HAP-1 (cell line): ENCODE results near the gene AGPAT3.

Experiments used
- DNase-seq, 2 experiments: peaks; one replicate each; pipeline ENCODE4 v3.0.0-alpha.2; 2016 to 2020; ENCODE audit warnings: low spot score in 2 of 2
- H3K27me3 ChIP-seq: fragments of 250-450 bp; sonication (Bioruptor Pico); 2 replicates; pipeline ENCODE4 v1.5.1; 2020; ENCODE audit warnings: low read depth, mild to moderate bottlenecking, moderate library complexity
- H3K36me3 ChIP-seq: fragments of 250-450 bp; sonication (Bioruptor Pico); replicated peaks from 2 replicates; pipeline ENCODE4 v1.5.1; 2020; ENCODE audit warnings: mild to moderate bottlenecking
- H3K4me1 ChIP-seq: fragments of 250-450 bp; sonication (Bioruptor Pico); 2 replicates; pipeline ENCODE4 v1.5.1; 2020; ENCODE audit warnings: mild to moderate bottlenecking
- H3K4me3 ChIP-seq: fragments of 250-450 bp; sonication (Bioruptor Pico); 2 replicates; pipeline ENCODE4 v1.5.1; 2020; ENCODE audit warnings: mild to moderate bottlenecking, moderate library complexity
- H3K9me3 ChIP-seq: fragments of 250-450 bp; sonication (Bioruptor Pico); 2 replicates; pipeline ENCODE4 v1.5.1; 2020; ENCODE audit warnings: mild to moderate bottlenecking, moderate library complexity
- in situ Hi-C: fragments of 300-500 bp; cut with MboI; formaldehyde crosslinking; loops from 3 replicates; pipeline ENCODE4 v1.14.3; 2020; ENCODE audit warnings: low sequenced_read_pairs, inconsistent platforms, mixed read lengths

The AGPAT3 gene

GRCh38 chr21:43948740-43949498 lies 83.9 kb downstream of the AGPAT3 start:
- no peak for DNase-seq
- Histone ChIP-seq H3K27me3 (no peaks in the 10 kb centered on the region), H3K4me1 (no peaks in the 10 kb centered on the region), H3K4me3 (no peak overlapping the region), H3K9me3 (no peaks in the 10 kb centered on the region), H3K36me3 (no peaks in the 10 kb centered on the region)
- in situ Hi-C loops: loop anchor here (10.0 kb wide), 1 partner anchor 124 kb away; no protein-coding TSS in a partner anchor

GRCh38 chr21:43949499-43950208 lies 84.6 kb downstream of the AGPAT3 start:
- H3K4me1 ChIP-seq: no peaks in the 10 kb centered on the region
- no peak for DNase-seq
- H3K27me3 ChIP-seq: no peaks in the 10 kb centered on the region
- H3K36me3 ChIP-seq: no peaks in the 10 kb centered on the region
- in situ Hi-C loops: loop anchor here (10.0 kb wide), 1 partner anchor 125 kb away; no protein-coding TSS in a partner anchor
- no peaks in the 10 kb centered on the region for H3K9me3 ChIP-seq
- H3K4me3 ChIP-seq: no peak overlapping the region

- in situ Hi-C loops: no loop called here
- Histone ChIP-seq H3K9me3 (no peaks in the 10 kb centered on the region), H3K4me3 (no peak overlapping the region), H3K27me3 (no peaks in the 10 kb centered on the region), H3K36me3 (no peaks in the 10 kb centered on the region), H3K4me1 (no peaks in the 10 kb centered on the region)
- no peak for DNase-seq
Measured at GRCh38 chr21:43950481-43950880, 85.5 kb downstream of the AGPAT3 start.

- Histone ChIP-seq H3K9me3 (no peaks in the 10 kb centered on the region), H3K4me1 (no peaks in the 10 kb centered on the region), H3K36me3 (no peaks in the 10 kb centered on the region), H3K27me3 (no peaks in the 10 kb centered on the region), H3K4me3 (no peak overlapping the region)
- no peak for DNase-seq
- in situ Hi-C loops: no loop called here
Measured at GRCh38 chr21:43950936-43951335, 85.9 kb downstream of the AGPAT3 start.

- Histone ChIP-seq H3K9me3 (no peaks in the 10 kb centered on the region), H3K36me3 (no peaks in the 10 kb centered on the region), H3K27me3 (no peaks in the 10 kb centered on the region), H3K4me1 (no peaks in the 10 kb centered on the region), H3K4me3 (no peak overlapping the region)
- in situ Hi-C loops: no loop called here
- DNase-seq: no peak
Measured at GRCh38 chr21:43951911-43952703, 87.1 kb downstream of the AGPAT3 start.

- in situ Hi-C loops: no loop called here
- DNase-seq: no peak
- H3K36me3 ChIP-seq: no peaks in the 10 kb centered on the region
- no peaks in the 10 kb centered on the region for H3K9me3 ChIP-seq
- H3K4me3 ChIP-seq: no peak overlapping the region
- no peaks in the 10 kb centered on the region for H3K4me1 ChIP-seq
- no peaks in the 10 kb centered on the region for H3K27me3 ChIP-seq
Measured at GRCh38 chr21:43953021-43953420, 88.0 kb downstream of the AGPAT3 start.

GRCh38 chr21:43954042-43954441 lies 89.0 kb downstream of the AGPAT3 start:
- no peaks in the 10 kb centered on the region for H3K36me3 ChIP-seq
- no peaks in the 10 kb centered on the region for H3K9me3 ChIP-seq
- no peak overlapping the region for H3K4me3 ChIP-seq
- no peaks in the 10 kb centered on the region for H3K27me3 ChIP-seq
- no peaks in the 10 kb centered on the region for H3K4me1 ChIP-seq
- DNase-seq: no peak
- in situ Hi-C loops: no loop called here

- in situ Hi-C loops: no loop called here
- no peaks in the 10 kb centered on the region for H3K9me3 ChIP-seq
- no peaks in the 10 kb centered on the region for H3K36me3 ChIP-seq
- no peaks in the 10 kb centered on the region for H3K27me3 ChIP-seq
- H3K4me3 ChIP-seq: no peak overlapping the region
- no peaks in the 10 kb centered on the region for H3K4me1 ChIP-seq
- no peak for DNase-seq
Measured at GRCh38 chr21:43954896-43955295, 89.9 kb downstream of the AGPAT3 start.

GRCh38 chr21:43956019-43956669 lies 91.1 kb downstream of the AGPAT3 start:
- Histone ChIP-seq H3K9me3 (no peaks in the 10 kb centered on the region), H3K4me1 (no peaks in the 10 kb centered on the region), H3K36me3 (peaks cover 6% of the 10 kb centered on the region; the same call in 1 of the 2 replicates), H3K27me3 (no peaks in the 10 kb centered on the region), H3K4me3 (no peak overlapping the region)
- in situ Hi-C loops: no loop called here
- DNase-seq: no peak

GRCh38 chr21:43956670-43957035 lies 91.6 kb downstream of the AGPAT3 start:
- Histone ChIP-seq H3K36me3 (peaks cover 6% of the 10 kb centered on the region; the same call in 1 of the 2 replicates), H3K27me3 (no peaks in the 10 kb centered on the region), H3K9me3 (no peaks in the 10 kb centered on the region), H3K4me1 (no peaks in the 10 kb centered on the region), H3K4me3 (no peak overlapping the region)
- in situ Hi-C loops: no loop called here
- DNase-seq: no peak

GRCh38 chr21:43957128-43957571 lies 92.1 kb downstream of the AGPAT3 start:
- Histone ChIP-seq H3K4me3 (no peak overlapping the region), H3K36me3 (peaks cover 6% of the 10 kb centered on the region; the same call in 1 of the 2 replicates), H3K27me3 (no peaks in the 10 kb centered on the region), H3K4me1 (no peaks in the 10 kb centered on the region), H3K9me3 (no peaks in the 10 kb centered on the region)
- DNase-seq: no peak
- in situ Hi-C loops: no loop called here

- no peak for DNase-seq
- in situ Hi-C loops: no loop called here
- Histone ChIP-seq H3K9me3 (no peaks in the 10 kb centered on the region), H3K36me3 (peaks cover 6% of the 10 kb centered on the region; the same call in 1 of the 2 replicates), H3K4me1 (no peaks in the 10 kb centered on the region), H3K4me3 (no peak overlapping the region), H3K27me3 (no peaks in the 10 kb centered on the region)
Measured at GRCh38 chr21:43957611-43958362, 92.8 kb downstream of the AGPAT3 start.
